ENCODE results near the gene PSMB1.
"Not testable (repeated sequence)": the region's sequence is repeated elsewhere in the genome, so short reads cannot be mapped to it uniquely, and the experiment has no call there.

Gene PSMB1

DNA sequence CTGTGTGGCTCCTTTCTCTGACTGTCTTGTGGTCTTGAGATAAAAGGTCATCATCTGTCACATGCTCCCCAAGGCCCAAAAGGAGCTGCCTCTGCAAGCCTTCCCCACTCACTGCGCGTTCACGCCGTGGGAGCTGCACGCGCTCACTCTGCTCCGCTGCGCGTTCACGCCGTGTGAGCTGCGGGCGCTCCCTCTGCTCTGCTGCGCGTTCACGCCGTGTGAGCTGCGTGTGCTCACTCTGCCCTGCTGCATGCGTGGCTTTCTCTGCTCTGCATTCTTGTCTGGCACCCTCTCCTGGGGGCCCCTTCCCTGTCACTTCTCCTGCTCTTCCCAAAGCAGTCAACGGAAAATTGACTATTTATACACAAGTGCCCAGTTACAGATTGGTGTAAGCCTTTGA lies 42.5 kb downstream of the PSMB1 start:
- no peak for DNase-seq
- Histone ChIP-seq H2AFZ (ENCODE audit: low read depth, low read length) (no peak overlapping the region), H3K18ac (ENCODE audit: low read depth in 1 of 2, low read length in 2 of 2) (no peak overlapping the region), H3K9ac (ENCODE audit: low read length) (no peak overlapping the region), H2BK120ac (ENCODE audit: low read depth, low read length) (no peak overlapping the region), H2BK12ac (ENCODE audit: low read length in 2 of 2) (no peak overlapping the region), H3K27ac (ENCODE audit: low read length, poor library complexity, severe bottlenecking) (no peak overlapping the region), H4K8ac (ENCODE audit: low read length) (no peak overlapping the region), H3K23ac (ENCODE audit: low read length in 2 of 2) (no peak overlapping the region), H3K14ac (ENCODE audit: low read length in 2 of 2) (no peak overlapping the region), H3K4ac (ENCODE audit: low read depth in 1 of 2, low read length in 2 of 2) (no peak overlapping the region), H2BK5ac (ENCODE audit: low read depth, low read length, poor library complexity, severe bottlenecking) (no peak overlapping the region), H4K91ac (ENCODE audit: low read length) (no peak overlapping the region), H3K4me1 (ENCODE audit: control insufficient read depth, insufficient read depth, low read depth, low read length) (peaks cover 3% of the 10 kb centered on the region), H3K36me3 (ENCODE audit: control insufficient read depth in 1 of 2, insufficient read depth in 2 of 2, low read depth in 1 of 2, low read length in 2 of 2) (no peaks in the 10 kb centered on the region), H2AK5ac (ENCODE audit: low read length, severe bottlenecking) (no peak overlapping the region), H3K79me1 (replicated peaks; ENCODE audit: low read length, poor library complexity, severe bottlenecking) (no peaks in the 10 kb centered on the region), H2BK15ac (ENCODE audit: low read depth, poor library complexity, severe bottlenecking) (no peak overlapping the region), H3K9me3 (ENCODE audit: control insufficient read depth, low read length) (no peaks in the 10 kb centered on the region), H3K27me3 (ENCODE audit: control insufficient read depth in 1 of 2, insufficient read depth in 1 of 2, low read length in 2 of 2) (peaks cover 0 to 13% of the 10 kb centered on the region in 2 experiments), H3K4me2 (ENCODE audit: low read length, poor library complexity, severe bottlenecking) (no peak overlapping the region), H3K4me3 (ENCODE audit: insufficient read depth in 1 of 2, low read depth in 1 of 2, low read length in 2 of 2) (no peak overlapping the region)
- 97% methylated on average over 20 of the region's 20 CpGs for WGBS

DNA sequence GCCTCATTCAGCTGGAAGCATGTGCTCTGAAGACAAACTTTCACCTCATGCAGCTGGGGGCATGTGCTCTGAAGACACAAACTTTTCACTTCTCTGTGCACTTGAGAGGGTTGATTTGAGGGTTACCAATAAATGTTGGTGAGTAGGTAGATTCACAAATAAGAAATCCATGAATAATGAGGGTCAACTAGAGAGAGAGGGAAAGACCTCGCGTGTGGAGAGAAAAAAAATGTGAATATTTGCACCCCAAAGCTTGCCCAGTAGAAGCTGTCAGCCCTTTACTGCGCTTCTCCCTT lies 43.4 kb downstream of the PSMB1 start:
- no peak overlapping the region for H3K9ac ChIP-seq (ENCODE audit: low read length)
- 100% methylated on average over 2 of the region's 3 CpGs for WGBS

DNA sequence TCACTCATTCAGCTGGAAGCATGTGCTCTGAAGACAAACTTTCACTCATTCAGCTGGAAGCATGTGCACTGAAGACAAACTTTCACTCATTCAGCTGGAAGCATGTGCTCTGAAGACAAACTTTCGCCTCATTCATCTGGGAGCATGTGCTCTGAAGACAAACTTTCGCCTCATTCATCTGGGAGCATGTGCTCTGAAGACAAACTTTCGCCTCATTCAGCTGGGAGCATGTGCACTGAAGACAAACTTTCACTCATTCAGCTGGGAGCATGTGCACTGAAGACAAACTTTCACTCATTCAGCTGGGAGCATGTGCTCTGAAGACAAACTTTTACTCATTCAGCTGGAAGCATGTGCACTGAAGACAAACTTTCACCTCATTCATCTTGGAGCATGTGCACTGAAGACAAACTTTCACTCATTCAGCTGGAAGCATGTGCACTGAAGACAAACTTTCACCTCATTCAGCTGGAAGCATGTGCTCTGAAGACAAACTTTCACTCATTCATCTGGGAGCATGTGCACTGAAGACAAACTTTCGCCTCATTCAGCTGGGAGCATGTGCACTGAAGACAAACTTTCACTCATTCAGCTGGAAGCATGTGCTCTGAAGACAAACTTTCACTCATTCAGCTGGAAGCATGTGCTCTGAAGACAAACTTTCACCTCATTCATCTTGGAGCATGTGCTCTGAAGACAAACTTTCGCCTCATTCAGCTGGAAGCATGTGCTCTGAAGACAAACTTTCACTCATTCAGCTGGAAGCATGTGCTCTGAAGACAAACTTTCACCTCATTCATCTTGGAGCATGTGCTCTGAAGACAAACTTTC lies 44.0 kb downstream of the PSMB1 start:
- H3K4me3 ChIP-seq (ENCODE audit: insufficient read depth in 1 of 2, low read depth in 1 of 2, low read length in 2 of 2); DNase-seq; H3K27ac ChIP-seq (ENCODE audit: low read length, poor library complexity, severe bottlenecking); H2AFZ ChIP-seq (ENCODE audit: low read depth, low read length); H3K79me1 ChIP-seq (replicated peaks; ENCODE audit: low read length, poor library complexity, severe bottlenecking); H3K18ac ChIP-seq (ENCODE audit: low read depth in 1 of 2, low read length in 2 of 2); H2BK15ac ChIP-seq (ENCODE audit: low read depth, poor library complexity, severe bottlenecking); H2BK12ac ChIP-seq (ENCODE audit: low read length in 2 of 2); H4K8ac ChIP-seq (ENCODE audit: low read length); H3K9me3 ChIP-seq (ENCODE audit: control insufficient read depth, low read length); H3K4ac ChIP-seq (ENCODE audit: low read depth in 1 of 2, low read length in 2 of 2); H3K14ac ChIP-seq (ENCODE audit: low read length in 2 of 2); H4K91ac ChIP-seq (ENCODE audit: low read length); H2BK120ac ChIP-seq (ENCODE audit: low read depth, low read length); H3K4me1 ChIP-seq (ENCODE audit: control insufficient read depth, insufficient read depth, low read depth, low read length); H2BK5ac ChIP-seq (ENCODE audit: low read depth, low read length, poor library complexity, severe bottlenecking); H3K4me2 ChIP-seq (ENCODE audit: low read length, poor library complexity, severe bottlenecking); H2AK5ac ChIP-seq (ENCODE audit: low read length, severe bottlenecking); H3K36me3 ChIP-seq (ENCODE audit: control insufficient read depth in 1 of 2, insufficient read depth in 2 of 2, low read depth in 1 of 2, low read length in 2 of 2); H3K23ac ChIP-seq (ENCODE audit: low read length in 2 of 2); H3K9ac ChIP-seq (ENCODE audit: low read length): not testable (repeated sequence)
- 91% methylated on average over 5 of the region's 5 CpGs for WGBS
- H3K27me3 ChIP-seq (ENCODE audit: control insufficient read depth in 1 of 2, insufficient read depth in 1 of 2, low read length in 2 of 2) = peaks cover 0 to 19% of the 10 kb centered on the region in 2 experiments

More for the DNA sequence above, 43.4 kb downstream of the PSMB1 start:
- Histone ChIP-seq H3K4ac (ENCODE audit: low read depth in 1 of 2, low read length in 2 of 2) (no peak overlapping the region), H4K91ac (ENCODE audit: low read length) (no peak overlapping the region), H3K18ac (ENCODE audit: low read depth in 1 of 2, low read length in 2 of 2) (no peak overlapping the region), H2BK15ac (ENCODE audit: low read depth, poor library complexity, severe bottlenecking) (no peak overlapping the region), H4K8ac (ENCODE audit: low read length) (no peak overlapping the region), H3K14ac (ENCODE audit: low read length in 2 of 2) (no peak overlapping the region), H3K79me1 (replicated peaks; ENCODE audit: low read length, poor library complexity, severe bottlenecking) (no peaks in the 10 kb centered on the region), H2BK12ac (ENCODE audit: low read length in 2 of 2) (no peak overlapping the region), H3K4me2 (ENCODE audit: low read length, poor library complexity, severe bottlenecking) (no peak overlapping the region), H3K27me3 (ENCODE audit: control insufficient read depth in 1 of 2, insufficient read depth in 1 of 2, low read length in 2 of 2) (peaks cover 0 to 19% of the 10 kb centered on the region in 2 experiments), H3K9me3 (ENCODE audit: control insufficient read depth, low read length) (no peaks in the 10 kb centered on the region), H3K4me1 (ENCODE audit: control insufficient read depth, insufficient read depth, low read depth, low read length) (peaks cover 3% of the 10 kb centered on the region), H2AK5ac (ENCODE audit: low read length, severe bottlenecking) (no peak overlapping the region), H3K36me3 (ENCODE audit: control insufficient read depth in 1 of 2, insufficient read depth in 2 of 2, low read depth in 1 of 2, low read length in 2 of 2) (no peaks in the 10 kb centered on the region), H3K27ac (ENCODE audit: low read length, poor library complexity, severe bottlenecking) (no peak overlapping the region), H3K4me3 (ENCODE audit: insufficient read depth in 1 of 2, low read depth in 1 of 2, low read length in 2 of 2) (no peak overlapping the region), H2AFZ (ENCODE audit: low read depth, low read length) (no peak overlapping the region), H2BK5ac (ENCODE audit: low read depth, low read length, poor library complexity, severe bottlenecking) (no peak overlapping the region), H2BK120ac (ENCODE audit: low read depth, low read length) (no peak overlapping the region), H3K23ac (ENCODE audit: low read length in 2 of 2) (no peak overlapping the region)
- DNase-seq = no peak

DNA sequence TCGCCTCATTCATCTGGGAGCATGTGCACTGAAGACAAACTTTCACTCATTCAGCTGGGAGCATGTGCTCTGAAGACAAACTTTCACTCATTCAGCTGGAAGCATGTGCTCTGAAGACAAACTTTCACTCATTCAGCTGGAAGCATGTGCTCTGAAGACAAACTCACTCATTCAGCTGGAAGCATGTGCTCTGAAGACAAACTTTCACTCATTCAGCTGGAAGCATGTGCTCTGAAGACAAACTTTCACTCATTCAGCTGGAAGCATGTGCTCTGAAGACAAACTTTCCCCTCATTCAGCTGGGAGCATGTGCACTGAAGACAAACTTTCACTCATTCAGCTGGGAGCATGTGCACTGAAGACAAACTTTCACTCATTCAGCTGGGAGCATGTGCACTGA lies 44.8 kb downstream of the PSMB1 start:
- not testable (repeated sequence) for H2BK12ac ChIP-seq (ENCODE audit: low read length in 2 of 2); H4K8ac ChIP-seq (ENCODE audit: low read length); H3K9ac ChIP-seq (ENCODE audit: low read length); H3K4me3 ChIP-seq (ENCODE audit: insufficient read depth in 1 of 2, low read depth in 1 of 2, low read length in 2 of 2); H2AK5ac ChIP-seq (ENCODE audit: low read length, severe bottlenecking); H3K36me3 ChIP-seq (ENCODE audit: control insufficient read depth in 1 of 2, insufficient read depth in 2 of 2, low read depth in 1 of 2, low read length in 2 of 2); H2AFZ ChIP-seq (ENCODE audit: low read depth, low read length); H3K27ac ChIP-seq (ENCODE audit: low read length, poor library complexity, severe bottlenecking); H3K4me2 ChIP-seq (ENCODE audit: low read length, poor library complexity, severe bottlenecking); H3K18ac ChIP-seq (ENCODE audit: low read depth in 1 of 2, low read length in 2 of 2); H2BK15ac ChIP-seq (ENCODE audit: low read depth, poor library complexity, severe bottlenecking); DNase-seq; H4K91ac ChIP-seq (ENCODE audit: low read length); H2BK120ac ChIP-seq (ENCODE audit: low read depth, low read length); H3K4me1 ChIP-seq (ENCODE audit: control insufficient read depth, insufficient read depth, low read depth, low read length); H3K79me1 ChIP-seq (replicated peaks; ENCODE audit: low read length, poor library complexity, severe bottlenecking); H2BK5ac ChIP-seq (ENCODE audit: low read depth, low read length, poor library complexity, severe bottlenecking); H3K23ac ChIP-seq (ENCODE audit: low read length in 2 of 2); H3K14ac ChIP-seq (ENCODE audit: low read length in 2 of 2); H3K4ac ChIP-seq (ENCODE audit: low read depth in 1 of 2, low read length in 2 of 2); H3K9me3 ChIP-seq (ENCODE audit: control insufficient read depth, low read length)
- WGBS = no CpG with 5 or more reads among the region's 1 CpG
- H3K27me3 ChIP-seq (ENCODE audit: control insufficient read depth in 1 of 2, insufficient read depth in 1 of 2, low read length in 2 of 2) = peaks cover 3 to 19% of the 10 kb centered on the region in 2 experiments
